ENCODE measurements around the gene ERG28. TPM values are rescaled to one million over a fixed set of nuclear protein-coding genes. Genes with fewer than 3 reads are reported as not detected.

ERG28 gene
- total RNA-seq, 1 donor from 2014 or later, result 26.3 TPM

DNA sequence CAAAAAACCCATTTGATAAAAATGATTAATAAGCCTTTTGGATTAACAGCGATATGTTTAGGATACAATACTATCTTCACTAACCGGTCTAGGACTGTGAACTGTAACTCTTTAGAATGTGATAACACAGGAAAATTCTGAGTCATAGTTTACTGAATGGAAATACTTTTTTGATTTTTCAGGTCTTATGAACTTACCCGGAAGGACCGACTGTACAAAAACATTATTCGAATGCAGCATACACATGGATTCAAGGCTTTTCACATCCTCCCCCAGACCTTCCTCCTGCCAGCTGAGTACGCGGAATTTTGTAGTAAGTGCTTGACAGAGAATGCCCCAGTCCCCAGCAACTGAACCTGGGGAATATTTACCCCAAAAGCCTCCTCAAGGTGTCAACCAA is 29.3 kb upstream of the ERG28 start:
- peaks cover 59% of the 10 kb centered on the region for H3K36me3 Mint-ChIP-seq
- no peak overlapping the region for H3K4me3 Mint-ChIP-seq
- TF ChIP-seq, protein P1, sequence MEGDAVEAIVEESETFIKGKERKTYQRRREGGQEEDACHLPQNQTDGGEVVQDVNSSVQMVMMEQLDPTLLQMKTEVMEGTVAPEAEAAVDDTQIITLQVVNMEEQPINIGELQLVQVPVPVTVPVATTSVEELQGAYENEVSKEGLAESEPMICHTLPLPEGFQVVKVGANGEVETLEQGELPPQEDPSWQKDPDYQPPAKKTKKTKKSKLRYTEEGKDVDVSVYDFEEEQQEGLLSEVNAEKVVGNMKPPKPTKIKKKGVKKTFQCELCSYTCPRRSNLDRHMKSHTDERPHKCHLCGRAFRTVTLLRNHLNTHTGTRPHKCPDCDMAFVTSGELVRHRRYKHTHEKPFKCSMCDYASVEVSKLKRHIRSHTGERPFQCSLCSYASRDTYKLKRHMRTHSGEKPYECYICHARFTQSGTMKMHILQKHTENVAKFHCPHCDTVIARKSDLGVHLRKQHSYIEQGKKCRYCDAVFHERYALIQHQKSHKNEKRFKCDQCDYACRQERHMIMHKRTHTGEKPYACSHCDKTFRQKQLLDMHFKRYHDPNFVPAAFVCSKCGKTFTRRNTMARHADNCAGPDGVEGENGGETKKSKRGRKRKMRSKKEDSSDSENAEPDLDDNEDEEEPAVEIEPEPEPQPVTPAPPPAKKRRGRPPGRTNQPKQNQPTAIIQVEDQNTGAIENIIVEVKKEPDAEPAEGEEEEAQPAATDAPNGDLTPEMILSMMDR (IDR thresholded peaks at IDR 0.05; ENCODE audit: unreplicated experiment), result no peak
- no peak overlapping the region for H3K27ac Mint-ChIP-seq
- no peaks in the 10 kb centered on the region for H3K27me3 Mint-ChIP-seq (ENCODE audit: low read depth)
- H3K4me1 Mint-ChIP-seq, result no peaks in the 10 kb centered on the region
- DNase-seq (ENCODE audit: low spot score in 2 of 2, unreplicated experiment in 2 of 2), result no peak
- H3K9me3 Mint-ChIP-seq, result peaks cover 8% of the 10 kb centered on the region

DNA sequence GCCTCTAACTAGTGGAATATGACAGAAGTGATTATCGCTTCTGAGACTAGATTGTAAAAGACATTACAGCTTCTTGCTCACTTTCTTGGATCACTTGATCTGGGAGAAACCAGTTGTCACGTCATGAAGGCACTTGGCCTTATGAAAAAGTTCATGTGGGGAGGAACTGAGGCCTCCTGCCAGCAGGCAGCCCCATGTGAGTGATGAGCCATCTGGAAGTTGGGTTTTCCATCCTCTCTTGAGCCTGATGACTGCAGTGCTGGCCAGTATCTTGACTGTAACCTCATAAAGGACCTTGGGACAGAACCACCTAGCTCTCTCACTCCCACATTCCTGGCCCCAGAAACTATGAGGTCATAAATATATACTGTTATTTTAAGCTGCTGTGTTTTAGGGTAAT is 28.3 kb upstream of the ERG28 start:
- peaks cover 2% of the 10 kb centered on the region for H3K9me3 Mint-ChIP-seq
- peaks cover 49% of the 10 kb centered on the region for H3K36me3 Mint-ChIP-seq
- no peaks in the 10 kb centered on the region for H3K4me1 Mint-ChIP-seq
- no peak overlapping the region for H3K4me3 Mint-ChIP-seq
- no peak overlapping the region for H3K27ac Mint-ChIP-seq
- no peaks in the 10 kb centered on the region for H3K27me3 Mint-ChIP-seq (ENCODE audit: low read depth)
- TF ChIP-seq, protein P1 (IDR thresholded peaks at IDR 0.05; ENCODE audit: unreplicated experiment), result no peak
- DNase-seq (ENCODE audit: low spot score in 2 of 2, unreplicated experiment in 2 of 2), result no peak

DNA sequence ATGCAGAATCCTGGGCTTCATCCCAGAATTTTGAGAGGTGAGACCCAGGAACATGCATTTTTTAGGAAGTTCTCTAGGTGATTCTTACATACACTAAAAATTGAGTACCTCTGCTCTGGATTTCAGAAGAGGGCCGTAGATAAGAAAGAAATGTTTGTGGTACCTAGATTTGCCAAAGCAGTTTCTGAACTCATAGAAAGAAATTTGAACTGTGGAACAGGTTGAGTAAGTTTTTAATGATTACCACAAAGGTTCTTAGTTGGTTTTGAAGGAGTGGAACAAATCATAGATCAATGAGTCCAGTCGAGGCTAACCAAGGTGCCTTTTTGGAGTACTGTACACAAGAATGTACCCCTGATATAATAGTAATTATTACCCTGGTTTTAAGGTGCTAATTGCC is 25.2 kb upstream of the ERG28 start:
- TF ChIP-seq, protein P1 (IDR thresholded peaks at IDR 0.05; ENCODE audit: unreplicated experiment), result no peak
- no peak overlapping the region for H3K4me3 Mint-ChIP-seq
- peaks cover 35% of the 10 kb centered on the region for H3K36me3 Mint-ChIP-seq
- DNase-seq (ENCODE audit: low spot score in 2 of 2, unreplicated experiment in 2 of 2), result no peak
- no peaks in the 10 kb centered on the region for H3K9me3 Mint-ChIP-seq
- H3K27me3 Mint-ChIP-seq (ENCODE audit: low read depth), result no peaks in the 10 kb centered on the region
- H3K4me1 Mint-ChIP-seq, result no peaks in the 10 kb centered on the region
- H3K27ac Mint-ChIP-seq, result no peak overlapping the region

DNA sequence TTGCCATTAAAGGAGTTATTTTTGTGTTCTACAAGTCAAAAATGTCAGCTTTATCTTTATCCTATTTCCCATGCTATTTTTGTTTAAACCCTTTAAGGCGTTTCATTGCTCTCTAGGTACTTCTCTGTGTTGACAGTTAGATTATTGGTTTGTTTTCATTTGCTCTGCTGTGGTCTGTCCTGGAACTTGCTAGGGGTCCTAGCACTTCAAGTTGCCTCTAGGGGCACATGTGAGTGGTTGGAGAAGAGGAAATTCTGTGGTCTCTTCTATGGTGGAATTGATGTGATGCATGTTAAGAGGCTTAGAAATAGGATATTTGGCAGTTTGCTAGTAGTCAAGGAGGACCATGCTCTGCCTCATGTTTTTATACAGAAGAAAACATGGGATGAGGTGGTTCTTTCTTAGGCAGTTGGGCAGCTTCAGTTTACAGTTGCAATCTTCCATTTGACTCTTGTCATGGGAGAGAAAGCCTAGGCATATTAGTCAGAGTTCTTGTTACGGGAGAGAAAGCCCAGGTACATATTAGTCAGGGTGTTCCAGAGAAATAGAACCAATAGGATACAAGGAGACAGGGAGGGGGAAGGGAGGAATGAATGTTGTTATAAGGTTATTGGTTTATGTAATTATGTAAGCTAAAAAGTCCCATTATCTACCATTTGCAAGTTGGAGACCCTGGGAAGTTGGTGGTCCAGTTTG is 14.7 kb upstream of the ERG28 start:
- no peak overlapping the region for H3K27ac Mint-ChIP-seq
- H3K4me1 Mint-ChIP-seq, result no peaks in the 10 kb centered on the region
- H3K36me3 Mint-ChIP-seq, result peaks cover 36% of the 10 kb centered on the region
- TF ChIP-seq, protein P1 (IDR thresholded peaks at IDR 0.05; ENCODE audit: unreplicated experiment), result no peak
- H3K9me3 Mint-ChIP-seq, result peaks cover 16% of the 10 kb centered on the region
- H3K27me3 Mint-ChIP-seq (ENCODE audit: low read depth), result no peaks in the 10 kb centered on the region
- DNase-seq (ENCODE audit: low spot score in 2 of 2, unreplicated experiment in 2 of 2), result no peak
- H3K4me3 Mint-ChIP-seq, result no peak overlapping the region

DNA sequence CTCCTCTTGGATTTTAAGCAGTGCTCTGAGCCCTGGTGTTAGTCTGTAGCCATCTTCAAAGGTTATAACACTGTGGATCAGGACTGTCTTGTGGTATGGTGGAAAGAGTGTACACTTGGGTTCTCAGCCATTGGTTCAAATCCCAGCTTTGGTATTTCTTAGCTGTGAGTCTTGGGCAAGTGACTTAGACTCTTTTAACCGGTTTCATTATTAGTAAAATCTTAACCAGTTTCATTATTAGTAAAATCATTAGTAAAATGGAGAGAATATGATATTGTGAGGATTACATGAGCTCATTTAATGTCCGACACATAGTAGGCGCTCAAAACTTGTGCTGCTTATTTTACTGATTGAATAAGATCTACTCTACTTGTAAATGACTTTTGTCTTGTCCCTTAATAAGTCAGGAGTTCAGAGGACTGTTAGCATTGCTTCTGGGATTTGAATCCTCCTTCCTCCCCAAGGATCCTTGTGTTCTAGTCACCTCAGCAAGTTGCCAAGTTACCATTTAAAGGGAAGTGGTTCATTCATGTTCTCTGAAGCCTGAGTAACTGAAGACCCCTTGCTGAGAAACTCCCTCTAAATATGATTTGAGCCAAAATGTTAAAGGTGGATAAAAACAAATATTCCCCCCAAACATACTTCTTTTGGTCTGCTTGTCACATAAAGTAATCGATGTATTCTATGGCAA is 12.8 kb upstream of the ERG28 start:
- DNase-seq (ENCODE audit: low spot score in 2 of 2, unreplicated experiment in 2 of 2), result no peak
- no peaks in the 10 kb centered on the region for H3K4me1 Mint-ChIP-seq
- TF ChIP-seq, protein P1 (IDR thresholded peaks at IDR 0.05; ENCODE audit: unreplicated experiment), result no peak
- peaks cover 16% of the 10 kb centered on the region for H3K9me3 Mint-ChIP-seq
- H3K27ac Mint-ChIP-seq, result no peak overlapping the region
- peaks cover 51% of the 10 kb centered on the region for H3K36me3 Mint-ChIP-seq
- no peak overlapping the region for H3K4me3 Mint-ChIP-seq
- no peaks in the 10 kb centered on the region for H3K27me3 Mint-ChIP-seq (ENCODE audit: low read depth)

All from mesothelial cell of epicardium (in vitro differentiated cells).